Choroid plexus epithelial cell (primary cell): Measurements from ENCODE around the gene HSPB6.

Experiments used
- DNase-seq: peaks from one replicate; pipeline ENCODE4 v3.0.0-alpha.2; 2010; ENCODE audit warnings: low read depth
- H3K4me3 ChIP-seq: 2 replicates; pipeline ENCODE4 v1.5.1; 2011; ENCODE audit warnings: low read depth, mild to moderate bottlenecking, control low read depth, low read length, moderate library complexity
- TF ChIP-seq, protein P1 (sequence below): conservative IDR thresholded peaks from 2 replicates; pipeline ENCODE4 v1.5.1; 2011; ENCODE audit warnings: low read depth, mild to moderate bottlenecking, control low read depth, inconsistent platforms, low read length, moderate library complexity

HSPB6 gene

DNA sequence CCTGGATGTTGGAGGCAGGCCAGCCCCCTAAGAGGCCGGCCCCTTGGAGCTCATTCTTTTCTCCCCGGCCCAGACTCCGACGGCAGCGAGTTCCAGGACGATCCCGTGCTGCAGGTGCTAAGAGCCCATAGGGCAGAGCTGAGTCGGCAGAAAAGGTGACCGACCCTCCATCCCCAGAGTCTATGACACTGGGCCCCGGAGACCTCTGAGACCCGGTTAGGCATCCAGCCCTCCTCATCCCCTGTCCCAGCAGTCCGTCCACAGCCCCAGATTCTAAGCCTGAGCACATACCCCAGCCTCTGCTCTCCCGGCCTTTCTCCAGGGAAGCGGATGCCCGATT lies 11.2 kb upstream of the HSPB6 start:
- DNase-seq = no peak
- TF ChIP-seq, protein P1, sequence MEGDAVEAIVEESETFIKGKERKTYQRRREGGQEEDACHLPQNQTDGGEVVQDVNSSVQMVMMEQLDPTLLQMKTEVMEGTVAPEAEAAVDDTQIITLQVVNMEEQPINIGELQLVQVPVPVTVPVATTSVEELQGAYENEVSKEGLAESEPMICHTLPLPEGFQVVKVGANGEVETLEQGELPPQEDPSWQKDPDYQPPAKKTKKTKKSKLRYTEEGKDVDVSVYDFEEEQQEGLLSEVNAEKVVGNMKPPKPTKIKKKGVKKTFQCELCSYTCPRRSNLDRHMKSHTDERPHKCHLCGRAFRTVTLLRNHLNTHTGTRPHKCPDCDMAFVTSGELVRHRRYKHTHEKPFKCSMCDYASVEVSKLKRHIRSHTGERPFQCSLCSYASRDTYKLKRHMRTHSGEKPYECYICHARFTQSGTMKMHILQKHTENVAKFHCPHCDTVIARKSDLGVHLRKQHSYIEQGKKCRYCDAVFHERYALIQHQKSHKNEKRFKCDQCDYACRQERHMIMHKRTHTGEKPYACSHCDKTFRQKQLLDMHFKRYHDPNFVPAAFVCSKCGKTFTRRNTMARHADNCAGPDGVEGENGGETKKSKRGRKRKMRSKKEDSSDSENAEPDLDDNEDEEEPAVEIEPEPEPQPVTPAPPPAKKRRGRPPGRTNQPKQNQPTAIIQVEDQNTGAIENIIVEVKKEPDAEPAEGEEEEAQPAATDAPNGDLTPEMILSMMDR = no peak
- no peak overlapping the region for H3K4me3 ChIP-seq

DNA sequence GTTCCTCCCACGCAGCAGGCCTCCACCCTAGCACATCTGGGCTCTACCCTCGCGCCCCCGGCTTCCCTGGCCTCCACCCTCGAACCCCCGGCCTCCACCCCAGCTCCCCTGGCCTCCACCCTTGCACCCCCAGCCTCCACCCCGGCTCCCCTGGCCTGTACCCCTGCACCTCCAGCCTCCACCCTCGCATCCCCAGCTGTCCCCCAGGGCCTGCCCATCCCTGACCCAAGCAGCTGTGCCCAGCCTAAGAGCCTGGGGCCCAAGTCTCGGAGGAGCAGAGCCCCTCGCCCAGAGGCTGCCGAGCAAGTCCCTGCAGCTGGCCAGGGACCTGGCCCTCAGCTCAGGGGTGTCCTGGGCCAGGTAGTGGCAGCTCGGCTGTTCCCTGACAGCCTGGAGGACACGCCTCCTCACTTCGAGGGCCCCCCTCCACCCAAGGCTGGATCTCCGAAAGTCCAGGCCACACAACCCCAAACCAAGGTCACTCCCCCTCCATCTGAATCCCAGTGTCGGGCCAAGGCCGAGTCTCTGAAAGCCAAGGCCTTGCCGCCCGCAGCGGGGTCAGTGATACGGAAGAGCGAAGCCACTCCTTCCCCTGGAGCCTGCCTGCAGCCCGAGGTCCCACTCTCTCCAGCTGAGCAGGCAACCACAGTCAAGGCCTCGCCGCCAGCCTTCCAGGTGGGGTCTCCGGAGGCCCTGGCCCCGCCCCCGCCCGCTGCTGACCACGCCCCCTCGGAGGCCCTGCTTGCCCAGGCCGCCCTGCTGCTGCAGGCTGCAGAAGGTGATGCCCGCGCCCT lies 10.7 kb upstream of the HSPB6 start:
- H3K4me3 ChIP-seq = no peak overlapping the region
- TF ChIP-seq, protein P1 = no peak
- DNase-seq = no peak

- DNase-seq = no peak
- TF ChIP-seq, protein P1 = no peak
- no peak overlapping the region for H3K4me3 ChIP-seq
Observed at GRCh38 chr19:35766571-35767104, 9.8 kb upstream of the HSPB6 start.

- DNase-seq = no peak
- no peak overlapping the region for H3K4me3 ChIP-seq
- TF ChIP-seq, protein P1 = no peak
Observed at GRCh38 chr19:35764432-35765315, 7.8 kb upstream of the HSPB6 start.

- TF ChIP-seq, protein P1 = no peak
- DNase-seq = no peak
- H3K4me3 ChIP-seq = no peak overlapping the region
Observed at GRCh38 chr19:35760711-35761349, 4.0 kb upstream of the HSPB6 start.

GRCh38 chr19:35759697-35760096 lies 2.9 kb upstream of the HSPB6 start:
- TF ChIP-seq, protein P1 = no peak
- no peak for DNase-seq
- H3K4me3 ChIP-seq = no peak overlapping the region
